GM21515 (cell line): ENCODE data around the gene TBCB.
"Not testable (repeated sequence)": the region's sequence is repeated elsewhere in the genome, so short reads cannot be mapped to it uniquely, and the experiment has no call there.

Experiments
- ATAC-seq: cut with Tn5 transposase; IDR thresholded peaks from one replicate; pipeline ENCODE4 v1.9.1; 2021; ENCODE audit not compliant: unreplicated experiment

Gene TBCB, protein sequence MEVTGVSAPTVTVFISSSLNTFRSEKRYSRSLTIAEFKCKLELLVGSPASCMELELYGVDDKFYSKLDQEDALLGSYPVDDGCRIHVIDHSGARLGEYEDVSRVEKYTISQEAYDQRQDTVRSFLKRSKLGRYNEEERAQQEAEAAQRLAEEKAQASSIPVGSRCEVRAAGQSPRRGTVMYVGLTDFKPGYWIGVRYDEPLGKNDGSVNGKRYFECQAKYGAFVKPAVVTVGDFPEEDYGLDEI

GRCh38 chr19:36115453-36116343 lies at the start of gene TBCB:
Gene TBCB (plus strand): TSS chr19:36115468. CDS start chr19:36115561, 93 bp downstream.
- no peak for ATAC-seq

- ATAC-seq = no peak
Observed at GRCh38 chr19:36067681-36068080, 47.6 kb upstream of the TBCB start.

DNA sequence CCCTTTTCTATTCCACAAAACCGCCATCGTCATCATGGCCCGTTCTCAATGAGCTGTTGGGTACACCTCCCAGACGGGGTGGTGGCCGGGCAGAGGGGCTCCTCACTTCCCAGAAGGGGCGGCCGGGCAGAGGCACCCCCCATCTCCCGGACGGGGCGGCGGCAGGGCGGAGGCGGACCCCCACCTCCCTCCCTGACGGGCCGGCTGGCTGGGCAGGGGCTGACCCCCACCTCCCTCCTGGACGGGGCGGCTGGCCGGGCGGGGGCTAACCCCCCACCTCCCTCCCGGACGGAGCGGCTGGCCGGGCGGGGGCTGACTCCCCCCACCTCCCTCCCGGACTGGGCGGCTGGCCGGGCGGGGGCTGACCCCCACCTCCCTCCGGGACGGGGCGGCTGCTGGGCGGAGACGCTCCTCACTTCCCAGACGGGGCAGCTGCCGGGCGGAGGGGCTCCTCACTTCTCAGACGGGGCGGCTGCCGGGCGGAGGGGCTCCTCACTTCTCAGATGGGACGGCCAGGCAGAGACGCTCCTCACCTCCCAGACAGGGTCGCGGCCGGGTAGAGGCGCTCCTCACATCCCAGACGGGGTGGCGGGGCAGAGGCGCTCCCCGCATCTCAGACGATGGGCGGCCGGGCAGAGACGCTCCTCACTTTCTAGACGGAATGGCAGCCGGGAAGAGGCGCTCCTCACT lies 46.3 kb upstream of the TBCB start:
- ATAC-seq = not testable (repeated sequence)

GRCh38 chr19:36072081-36072480 lies 43.2 kb upstream of the TBCB start:
- no peak for ATAC-seq

DNA sequence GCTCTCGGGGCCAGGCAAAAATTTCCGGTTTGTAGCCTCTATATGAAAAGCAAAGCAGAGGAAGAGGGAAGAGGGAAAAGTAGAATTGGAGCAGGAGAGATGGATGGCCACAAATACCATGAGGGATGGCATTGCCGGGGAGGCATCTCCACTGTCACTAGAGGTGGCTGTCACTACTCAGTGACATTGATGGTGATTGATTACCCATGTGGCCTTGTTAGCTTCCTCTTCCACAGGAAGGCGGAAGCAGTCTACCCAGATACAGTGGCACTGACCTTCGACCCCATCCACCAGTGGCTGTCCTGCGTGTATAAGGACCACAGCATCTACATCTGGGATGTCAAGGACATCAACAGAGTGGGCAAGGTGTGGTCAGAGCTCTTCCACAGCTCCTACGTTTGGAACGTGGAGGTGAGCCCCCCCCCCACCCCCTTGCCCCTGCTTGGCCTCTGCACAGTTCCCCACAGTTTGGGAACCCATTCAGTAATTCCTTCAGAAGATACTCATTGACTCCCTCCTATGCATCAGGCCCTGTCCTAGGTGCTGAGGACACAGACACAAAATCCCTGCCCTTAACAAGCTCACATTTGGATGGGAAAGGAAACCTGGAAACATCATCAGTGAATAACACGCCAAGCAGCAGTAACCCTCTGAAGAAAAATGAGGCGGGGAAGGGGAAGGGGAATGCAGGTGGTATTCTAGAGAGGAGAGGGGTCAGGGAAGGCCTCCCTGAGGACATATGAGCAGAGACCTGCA lies 42.0 kb upstream of the TBCB start:
- ATAC-seq = no peak

- no peak for ATAC-seq
Observed at GRCh38 chr19:36079389-36079945, 35.8 kb upstream of the TBCB start.

- ATAC-seq = no peak
Observed at GRCh38 chr19:36081385-36081784, 33.9 kb upstream of the TBCB start.

DNA sequence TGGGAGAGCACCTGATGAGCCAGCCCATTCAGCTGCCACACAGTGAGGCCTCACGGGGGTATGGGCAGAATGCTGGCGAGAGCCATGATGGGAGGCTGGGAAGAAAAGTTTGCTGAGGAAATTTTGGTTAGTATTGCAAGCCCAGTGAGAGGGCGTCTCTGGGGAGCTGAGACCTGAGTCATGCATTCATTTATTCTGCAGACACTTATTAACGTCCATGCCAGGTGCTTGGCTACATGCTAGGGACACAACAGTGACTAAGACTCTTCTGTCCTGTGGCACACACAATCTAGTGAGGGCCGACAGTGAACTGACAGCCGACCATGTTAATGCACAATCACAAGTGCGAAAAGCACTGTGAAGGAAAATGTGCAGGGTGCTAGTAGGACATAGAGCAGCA lies 33.4 kb upstream of the TBCB start:
- no peak for ATAC-seq

DNA sequence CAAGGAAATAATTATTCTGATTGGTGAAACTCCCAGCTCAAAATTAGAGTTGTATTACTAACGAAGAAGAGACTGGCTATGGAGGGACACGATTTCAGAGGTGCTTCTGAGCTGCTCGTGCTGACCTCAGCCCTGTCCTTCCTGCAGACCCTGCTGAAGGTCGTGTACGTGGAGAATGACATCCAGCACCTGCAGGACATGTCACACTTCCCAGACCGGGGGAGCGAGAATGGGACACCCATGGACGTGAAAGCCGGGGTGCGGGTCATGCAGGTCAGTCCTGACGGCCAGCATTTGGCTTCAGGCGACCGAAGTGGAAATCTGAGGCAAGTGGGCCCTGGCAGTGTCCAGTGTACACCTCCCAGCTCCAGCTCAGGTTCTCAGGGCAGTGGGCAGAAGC lies 32.4 kb upstream of the TBCB start:
- ATAC-seq = no peak

DNA sequence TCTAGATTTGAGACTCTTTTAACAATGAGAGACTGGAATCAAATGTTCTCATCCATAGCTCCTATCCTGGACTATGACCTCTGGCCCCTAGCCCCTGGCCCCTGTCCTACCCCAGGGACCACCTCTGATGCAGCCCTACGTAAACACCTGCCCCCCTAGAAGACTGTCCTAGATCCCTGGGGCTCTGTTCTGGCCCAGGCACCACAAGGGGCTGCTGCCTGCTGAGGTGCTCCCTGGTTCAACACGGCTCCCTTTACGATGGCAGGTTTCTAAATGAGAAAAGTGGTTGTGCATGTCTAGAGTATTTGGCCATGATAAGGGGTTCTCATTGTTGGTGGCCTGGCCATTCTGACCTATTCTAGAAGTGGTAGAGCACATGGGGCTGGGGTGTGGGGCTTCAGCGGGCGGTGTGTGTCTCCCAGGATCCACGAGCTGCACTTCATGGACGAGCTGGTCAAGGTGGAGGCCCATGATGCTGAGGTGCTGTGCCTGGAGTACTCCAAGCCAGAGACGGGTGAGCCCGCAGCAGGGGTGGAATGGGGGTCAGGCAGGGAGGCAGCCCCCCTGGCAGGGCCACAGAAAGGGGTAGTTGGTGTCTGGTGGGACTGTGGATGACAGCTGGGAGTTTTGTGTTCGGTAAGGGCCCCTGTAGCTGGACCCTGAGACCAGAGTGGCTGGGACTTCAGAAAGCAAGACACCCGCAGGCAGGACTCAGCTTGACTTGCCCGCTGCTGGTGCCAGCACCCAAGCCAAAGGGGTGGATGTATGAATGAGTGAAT lies 30.8 kb upstream of the TBCB start:
- no peak for ATAC-seq

DNA sequence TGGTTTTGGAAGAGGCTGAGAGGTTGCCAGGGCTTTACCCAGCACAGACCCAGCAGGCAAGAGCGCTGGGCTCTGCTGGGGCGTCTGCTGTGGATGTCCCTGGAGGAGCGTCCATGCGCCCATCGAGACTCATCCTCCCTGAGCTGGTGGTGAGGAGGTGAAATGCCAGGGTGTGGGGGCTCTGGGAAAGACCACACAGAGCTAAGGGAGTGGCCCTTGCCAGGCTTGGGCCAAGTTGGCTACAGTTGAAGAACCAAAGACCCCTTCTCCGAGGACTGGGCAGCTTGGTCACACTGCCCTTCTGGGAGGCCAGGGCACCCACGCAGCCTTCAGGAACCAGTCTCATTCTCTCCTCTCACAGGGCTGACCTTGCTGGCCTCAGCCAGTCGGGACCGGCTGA lies 28.9 kb upstream of the TBCB start:
- ATAC-seq = no peak

- no peak for ATAC-seq
Observed at GRCh38 chr19:36089847-36090246, 25.4 kb upstream of the TBCB start.

- ATAC-seq = no peak
Observed at GRCh38 chr19:36090910-36091695, 24.2 kb upstream of the TBCB start.

GRCh38 chr19:36092566-36092965 lies 22.7 kb upstream of the TBCB start:
- no peak for ATAC-seq

DNA sequence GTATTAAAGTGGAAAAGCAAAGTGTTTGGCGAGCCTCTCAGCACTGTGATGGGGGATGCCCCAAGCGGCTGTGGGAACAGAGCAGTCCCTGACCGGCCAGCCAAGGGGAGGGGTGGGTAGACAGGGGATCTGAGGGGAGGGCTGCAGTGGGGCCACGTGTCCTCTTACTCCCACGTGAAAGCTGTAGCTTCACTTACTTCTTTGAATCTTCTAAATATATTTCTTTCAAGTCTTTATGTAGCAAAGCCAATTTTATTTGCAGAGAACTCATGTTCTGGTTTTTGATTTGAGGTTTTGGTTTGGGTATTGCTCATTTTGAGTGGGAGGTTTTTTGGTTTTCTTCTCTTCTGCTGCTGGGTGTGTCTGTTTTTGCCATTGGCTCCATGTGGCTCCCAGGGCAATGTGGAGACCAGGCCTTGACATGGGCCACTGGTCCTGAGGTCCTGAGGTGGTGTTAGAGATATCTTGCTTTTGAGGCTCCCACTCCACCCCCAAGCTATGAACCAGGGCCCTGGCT lies 22.1 kb upstream of the TBCB start:
- ATAC-seq = no peak

- no peak for ATAC-seq
Observed at GRCh38 chr19:36093687-36094086, 21.6 kb upstream of the TBCB start.

GRCh38 chr19:36097036-36097435 lies 18.2 kb upstream of the TBCB start:
- no peak for ATAC-seq

- no peak for ATAC-seq
Observed at GRCh38 chr19:36099166-36099785, 16.0 kb upstream of the TBCB start.

DNA sequence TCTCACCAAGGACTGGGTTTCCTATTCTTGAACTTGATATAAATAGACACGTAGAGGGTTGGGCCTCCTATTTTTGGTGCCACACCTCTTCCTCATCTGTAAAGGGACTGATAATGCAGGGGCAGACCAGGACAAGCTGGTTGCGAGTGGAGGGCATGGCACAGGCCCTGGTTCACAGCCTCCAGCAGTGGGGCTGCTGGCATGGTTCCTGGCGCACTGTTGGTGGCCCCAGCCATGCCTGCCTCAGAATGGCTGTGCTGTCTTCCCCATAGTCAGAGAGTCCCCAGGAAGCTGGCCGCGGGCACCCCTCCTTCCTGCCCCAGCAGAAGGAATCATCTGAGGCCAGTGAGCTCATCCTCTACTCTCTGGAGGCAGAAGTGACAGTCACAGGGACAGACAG lies 14.8 kb upstream of the TBCB start:
- ATAC-seq = no peak
